Body of pancreas (tissue), 4 donors: ENCODE results near the gene KLF9.

Experiments
- CTCF ChIP-seq, 7 experiments: fragments of 450-650 bp in 4 of 7; fragments of 200-600 bp in 3 of 7; sonication (generic) in 3 of 7; IDR thresholded peaks; one replicate each; pipeline ENCODE4 v1.5.1; 2016 to 2019; ENCODE audit warnings: antibody characterized with exemption in 7 of 7
- POLR2A ChIP-seq, 3 donors: fragments of 450-650 bp; IDR thresholded peaks; one replicate each; pipeline ENCODE4 v1.6.1; 2016; ENCODE audit warnings: antibody characterized with exemption in 3 of 3, mild to moderate bottlenecking in 2 of 3

DNA sequence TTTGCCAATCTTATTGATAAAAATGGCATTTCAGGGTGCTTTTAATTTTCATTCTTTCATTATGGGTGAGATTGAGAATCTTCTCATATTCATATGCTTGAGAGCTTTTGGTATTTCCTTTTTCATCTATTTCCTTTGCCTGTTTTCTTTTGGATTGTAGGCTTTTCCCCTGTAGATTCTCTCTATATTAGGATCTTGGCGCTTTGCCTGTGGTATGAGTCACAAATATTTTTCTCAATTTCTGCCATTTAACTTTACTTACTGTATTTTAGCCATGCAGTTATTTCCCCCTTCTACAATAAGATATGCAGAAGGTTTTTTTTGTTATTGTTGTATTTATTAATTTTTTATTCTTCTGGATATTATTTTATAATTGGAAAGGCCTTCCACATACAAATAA, 21.5 kb upstream of the KLF9 start:
- no peak for TF ChIP-seq CTCF (IDR thresholded peaks at IDR 0.05)
- no peak for TF ChIP-seq POLR2A (IDR thresholded peaks at IDR 0.05)
